ENCODE results near the gene ZNF507. TPM values are rescaled to one million over a fixed set of nuclear protein-coding genes. Genes with fewer than 3 reads are reported as not detected.

The ZNF507 gene
- total and polyA plus RNA-seq, 9 of the 15 experiments (the other 6 are each of a cell fraction or from before 2014, with no cell fraction given), result 2.9 to 25.0 (median 10.4) TPM

GRCh38 chr19:32407004-32407992 lies 61.9 kb downstream of the ZNF507 start (continued):
- no peak for TF ChIP-seq ZBTB9 (CRISPR knock-in tag; IDR thresholded peaks at IDR 0.05)
- no peak for TF ChIP-seq BRD9 (IDR thresholded peaks at IDR 0.05; ENCODE audit: low read depth, partially characterized antibody)
- no peak for TF ChIP-seq ZBTB2 (IDR thresholded peaks at IDR 0.05)
- TF ChIP-seq KDM1A (IDR thresholded peaks at IDR 0.05), result no peak
- TF ChIP-seq SMAD2 (IDR thresholded peaks at IDR 0.05; ENCODE audit: low read depth, low read length), result no peak
- no peak for TF ChIP-seq BRF1 (IDR thresholded peaks at IDR 0.05; ENCODE audit: borderline replicate concordance, extremely low read depth, insufficient read length)
- TF ChIP-seq MEIS2 (IDR thresholded peaks at IDR 0.05; ENCODE audit: partially characterized antibody), result no peak
- TF ChIP-seq ZNF444 (CRISPR knock-in tag; IDR thresholded peaks at IDR 0.05), result no peak
- no peak for TF ChIP-seq ARID4B (CRISPR knock-in tag; IDR thresholded peaks at IDR 0.05)
- TF ChIP-seq CEBPB (tag; IDR thresholded peaks at IDR 0.05), result peak; percentile 39; the same call in 1 of the 2 replicates
- peak; percentile 14; the same call in 1 of the 2 replicates for TF ChIP-seq EP300 (IDR thresholded peaks at IDR 0.05; ENCODE audit: low read length)
- TF ChIP-seq HBP1 (CRISPR knock-in tag; IDR thresholded peaks at IDR 0.05), result no peak
- no peak for TF ChIP-seq HDAC6 (IDR thresholded peaks at IDR 0.05; ENCODE audit: low read depth, low read length)
- 0 out of 2 replicates have a peak, but pooled peaks have one; percentile 14 for TF ChIP-seq ZNF121 (CRISPR knock-in tag; conservative IDR thresholded peaks at IDR 0.05)
- TF ChIP-seq ZNF551 (CRISPR knock-in tag; IDR thresholded peaks at IDR 0.05), result no peak
